Measurements from ENCODE around the gene PERM1. TPM values are rescaled to one million over a fixed set of nuclear protein-coding genes. Genes with fewer than 3 reads are reported as not detected.
A peak's percentile ranks its signal among the peaks of the same experiment; 100 is the strongest.

The PERM1 gene
- total and polyA plus RNA-seq, 2 of the 8 experiments (the other 6 are each of a cell fraction or from before 2014, with no cell fraction given), result not detected

- Histone ChIP-seq H3K4me2 (ENCODE audit: insufficient read depth in 1 of 2, low read depth in 2 of 2, low read length in 2 of 2) (peak overlapping the region; percentile 13 to 23; a peak in 2 of 4 replicates), H3K18ac (ENCODE audit: extremely low read depth, low read length) (peak overlapping the region; percentile 99), H2BK20ac (ENCODE audit: low read length) (peak overlapping the region; percentile 98), H2BK12ac (ENCODE audit: low read depth, low read length) (peak overlapping the region; percentile 99), H3K4me1 (replicated peaks in 1 of 4; ENCODE audit: control insufficient read depth in 3 of 4, insufficient read depth in 4 of 4, low read length in 3 of 4) (peaks cover 2 to 57% (median 38%) of the 10 kb centered on the region in 4 experiments), H4K91ac (replicated peaks; ENCODE audit: insufficient read length, low read length) (peak overlapping the region; percentile 98), H3K27ac (ENCODE audit: low read depth, low read length) (peak overlapping the region; percentile 20; the same call in 1 of the 2 replicates), H2AK5ac (ENCODE audit: low read depth, low read length) (peak overlapping the region; percentile 99), H3K23ac (ENCODE audit: insufficient read length) (no peak overlapping the region), H2BK120ac (replicated peaks; ENCODE audit: low read depth, low read length) (no peak overlapping the region), H3K14ac (ENCODE audit: insufficient read length) (no peak overlapping the region), H4K5ac (ENCODE audit: insufficient read length, low read depth, low read length) (peak overlapping the region; percentile 53), H3K27me3 (replicated peaks in 1 of 4; ENCODE audit: control insufficient read depth in 3 of 4, extremely low read depth in 1 of 4, insufficient read depth in 3 of 4, low read length in 3 of 4) (no peaks in the 10 kb centered on the region), H3K56ac (replicated peaks; ENCODE audit: insufficient read length, low read depth, low read length) (no peak overlapping the region), H4K20me1 (replicated peaks in 1 of 2; ENCODE audit: control insufficient read depth in 1 of 2, insufficient read depth in 2 of 2, low read length in 2 of 2) (peaks cover 6 to 19% of the 10 kb centered on the region in 2 experiments), H3K4ac (replicated peaks; ENCODE audit: insufficient read length, low read depth, low read length) (peak overlapping the region; percentile 63), H2BK15ac (ENCODE audit: low read length) (peak overlapping the region; percentile 88; the same call in 1 of the 2 replicates), H4K8ac (ENCODE audit: extremely low read depth, insufficient read depth, low read length) (0 out of 2 replicates have a peak overlapping the region, but pooled peaks have one; percentile 82), H3K23me2 (ENCODE audit: low read depth, low read length) (peaks cover 8% of the 10 kb centered on the region; the same call in 1 of the 2 replicates), H3K9ac (replicated peaks in 1 of 4; ENCODE audit: extremely low read depth in 1 of 4, low read depth in 3 of 4, low read length in 3 of 4) (no peak overlapping the region), H3K79me2 (ENCODE audit: control insufficient read depth in 1 of 2, insufficient read depth in 2 of 2, low read length in 2 of 2) (peaks cover 0 to 13% of the 10 kb centered on the region in 2 experiments; a peak in 1 of 4 replicates), H3K79me1 (ENCODE audit: low read depth, low read length) (peaks cover 16% of the 10 kb centered on the region), H2BK5ac (ENCODE audit: low read depth, low read length) (peak overlapping the region; percentile 96; the same call in 1 of the 2 replicates), H3K9me3 (ENCODE audit: insufficient read depth in 2 of 2, low read depth in 1 of 2, low read length in 1 of 2) (no peaks in the 10 kb centered on the region), H3K36me3 (ENCODE audit: control insufficient read depth in 2 of 4, insufficient read depth in 4 of 4, low read length in 3 of 4) (peaks cover 0 to 24% (median 5%) of the 10 kb centered on the region in 4 experiments; a peak in 4 of 8 replicates), H3K4me3 (ENCODE audit: extremely low read depth in 1 of 4, insufficient read depth in 2 of 4, low read depth in 3 of 4, low read length in 4 of 4) (no peak overlapping the region), H2AFZ (ENCODE audit: low read length) (no peak overlapping the region)
- 67% methylated on average over 8 of the region's 9 CpGs; no CpG with 5 or more reads in 1 of the 2 experiments for WGBS, 2 experiments (ENCODE audit: extremely low coverage in 1 of 2, insufficient coverage in 1 of 2, insufficient read length in 1 of 2, insufficient replicate concordance in 2 of 2, low coverage in 1 of 2, low lambda C conversion rate in 2 of 2, missing lambda C conversion rate in 1 of 2)
- DNase-seq (ENCODE audit: low read depth in 1 of 2, low spot score in 2 of 2), result no peak
- POLR2A ChIA-PET (ENCODE audit: partially characterized antibody), result interaction anchor here (1.0 to 14.9 kb wide), 14 partner anchors 8 to 207 kb away, joined by 3 to 245 read pairs (median 6); partner anchors contain the start of genes HES4, ISG15 and SDF4
- no peak for FAIRE-seq
- CTCF ChIA-PET (ENCODE audit: partially characterized antibody), result interaction anchor here (0.8 to 4.2 kb wide), 6 partner anchors 8 to 80 kb away, joined by 3 to 20 read pairs (median 8); partner anchors contain the start of gene ISG15
- no peak for TF ChIP-seq SP2 (IDR thresholded peaks at IDR 0.05; ENCODE audit: low read length)
- no peak for TF ChIP-seq SIN3A (conservative IDR thresholded peaks at IDR 0.05 in 1 of 2, IDR thresholded peaks at IDR 0.05 in 1 of 2; ENCODE audit: low read depth in 1 of 2, low read length in 2 of 2)
- no peak for TF ChIP-seq EP300 (IDR thresholded peaks at IDR 0.05; ENCODE audit: borderline replicate concordance in 1 of 2, low read depth in 2 of 2, low read length in 2 of 2)
- peak; percentile 32 for TF ChIP-seq ASH2L (IDR thresholded peaks at IDR 0.05; ENCODE audit: low read length)
- no peak for TF ChIP-seq MAX (IDR thresholded peaks at IDR 0.05)
- no peak for TF ChIP-seq CHD1 (IDR thresholded peaks at IDR 0.05; ENCODE audit: low read depth, low read length)
- TF ChIP-seq EZH2 (IDR thresholded peaks at IDR 0.05; ENCODE audit: low read depth, low read length, severe bottlenecking), result no peak
- no peak for TF ChIP-seq CTCF (IDR thresholded peaks at IDR 0.05; ENCODE audit: control extremely low read depth in 1 of 3, insufficient read depth in 1 of 3, low read depth in 1 of 3, low read length in 3 of 3)
Observed at GRCh38 chr1:1024149-1024770, 42.4 kb upstream of the PERM1 start.
